Lung (tissue), 12 donors: ENCODE data around the gene TFDP1. TPM values are rescaled to one million over a fixed set of nuclear protein-coding genes. Genes with fewer than 3 reads are reported as not detected.

ENCODE experiments used
- ATAC-seq: fragments of 200-7000 bp; cut with Tn5 transposase; one replicate; pipeline ENCODE4 v1.9.1; 2020; ENCODE audit warnings: moderate number of reproducible peaks; ENCODE audit not compliant: insufficient read depth, low FRiP score
- DNase-seq, 3 donors: peaks; one replicate each; pipeline ENCODE4 v3.0.0-alpha.2; 2013 to 2017
- H3K27ac ChIP-seq, 2 donors: one replicate each; pipeline ENCODE4 v1.5.1; 2013; ENCODE audit warnings: mild to moderate bottlenecking in 2 of 2, moderate library complexity in 2 of 2, control low read depth in 1 of 2, inconsistent platforms in 1 of 2, low read depth in 1 of 2, low read length in 1 of 2
- H3K27me3 ChIP-seq, 3 donors: one replicate each; pipeline ENCODE4 v1.5.1; 2013; ENCODE audit warnings: low read length in 2 of 3; ENCODE audit not compliant: control insufficient read depth in 3 of 3, insufficient read depth in 3 of 3
- H3K36me3 ChIP-seq, 4 donors: one replicate each; pipeline ENCODE4 v1.5.1; 2013; ENCODE audit warnings: low read length in 4 of 4, mild to moderate bottlenecking in 1 of 4, moderate library complexity in 1 of 4; ENCODE audit not compliant: control insufficient read depth in 4 of 4, insufficient read depth in 4 of 4
- H3K4me1 ChIP-seq, 5 donors: one replicate each; pipeline ENCODE4 v1.5.1; 2013; ENCODE audit warnings: low read length in 5 of 5, mild to moderate bottlenecking in 2 of 5, moderate library complexity in 1 of 5; ENCODE audit not compliant: control insufficient read depth in 5 of 5, insufficient read depth in 5 of 5
- H3K4me3 ChIP-seq: one replicate; pipeline ENCODE4 v1.5.1; 2013; ENCODE audit warnings: mild to moderate bottlenecking, control low read depth, moderate library complexity
- H3K9ac ChIP-seq, 2 donors: one replicate each; pipeline ENCODE4 v1.5.1; 2013; ENCODE audit warnings: low read length in 2 of 2, control low read depth in 1 of 2; ENCODE audit not compliant: insufficient read depth in 1 of 2
- H3K9me3 ChIP-seq, 4 donors: one replicate each; pipeline ENCODE4 v1.5.1; 2013; ENCODE audit warnings: low read length in 3 of 4, mild to moderate bottlenecking in 1 of 4, moderate library complexity in 1 of 4; ENCODE audit not compliant: control insufficient read depth in 4 of 4, insufficient read depth in 3 of 4
- WGBS, 2 donors: extraction: QIAGEN DNeasy Blood & Tissue Kit; methylation state at CpG; one replicate each; pipeline ENCODE4 v1.1.7; 2013; 5-methylcytosine and 5-hydroxymethylcytosine counted together
- polyA plus RNA-seq, 2 donors: library from polyadenylated mRNA; stranded (reverse); fragments of 200-250 nt; gene quantifications; one replicate each; pipeline ENCODE4 v1.2.1, GENCODE V29; 2013
- total RNA-seq, 2 donors: library from RNA; depleted of rRNA in 1 of 2; stranded (reverse); fragments of >200 nt in 1 of 2; gene quantifications; one replicate each; pipeline ENCODE4 v1.2.1, GENCODE V29; 2014 to 2021
- TF ChIP-seq, protein P1 (sequence below): IDR thresholded peaks from 2 replicates; pipeline ENCODE4 v1.5.1; 2012; ENCODE audit warnings: mild to moderate bottlenecking; ENCODE audit errors: control extremely low read depth, extremely low read depth
- donor health status: control.
- donor health status: control.
- donor health status: Bipolar disorder and iron deficiency.
- donor health status: healthy.
- donor health status: DM: yes; HTN: yes; CAD: no.

Gene TFDP1
- total and polyA plus RNA-seq, 4 donors: 19.6 to 44.2 (median 40.3) TPM

DNA sequence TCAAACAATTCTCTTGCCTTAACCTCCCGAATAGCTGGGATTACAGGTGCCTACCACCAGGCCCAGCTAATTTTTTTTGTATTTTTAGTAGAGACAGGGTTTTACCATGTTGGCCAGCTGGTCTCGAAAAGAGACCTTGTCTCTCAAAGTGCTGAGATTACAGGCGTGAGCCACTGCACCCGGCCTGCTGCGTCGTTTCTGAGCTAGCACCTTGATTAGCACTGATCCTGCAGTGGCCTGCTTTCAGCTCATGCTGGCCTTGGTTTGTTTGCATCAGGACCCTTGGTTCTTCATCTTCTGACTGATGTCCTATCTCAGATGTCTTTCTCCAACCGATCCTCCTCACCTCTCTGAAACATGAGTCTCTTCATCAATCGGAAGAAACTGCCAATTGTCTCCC is 4.9 kb upstream of the TFDP1 start:
- no peak for ATAC-seq
- Histone ChIP-seq H3K9ac (no peak overlapping the region), H3K4me1 (peaks cover 0 to 2% (median 0%) of the 10 kb centered on the region in 5 donors), H3K9me3 (peaks cover 0 to 7% (median 3%) of the 10 kb centered on the region in 4 donors), H3K27me3 (no peaks in the 10 kb centered on the region), H3K27ac (no peak overlapping the region), H3K36me3 (no peaks in the 10 kb centered on the region), H3K4me3 (no peak overlapping the region)
- TF ChIP-seq, protein P1, sequence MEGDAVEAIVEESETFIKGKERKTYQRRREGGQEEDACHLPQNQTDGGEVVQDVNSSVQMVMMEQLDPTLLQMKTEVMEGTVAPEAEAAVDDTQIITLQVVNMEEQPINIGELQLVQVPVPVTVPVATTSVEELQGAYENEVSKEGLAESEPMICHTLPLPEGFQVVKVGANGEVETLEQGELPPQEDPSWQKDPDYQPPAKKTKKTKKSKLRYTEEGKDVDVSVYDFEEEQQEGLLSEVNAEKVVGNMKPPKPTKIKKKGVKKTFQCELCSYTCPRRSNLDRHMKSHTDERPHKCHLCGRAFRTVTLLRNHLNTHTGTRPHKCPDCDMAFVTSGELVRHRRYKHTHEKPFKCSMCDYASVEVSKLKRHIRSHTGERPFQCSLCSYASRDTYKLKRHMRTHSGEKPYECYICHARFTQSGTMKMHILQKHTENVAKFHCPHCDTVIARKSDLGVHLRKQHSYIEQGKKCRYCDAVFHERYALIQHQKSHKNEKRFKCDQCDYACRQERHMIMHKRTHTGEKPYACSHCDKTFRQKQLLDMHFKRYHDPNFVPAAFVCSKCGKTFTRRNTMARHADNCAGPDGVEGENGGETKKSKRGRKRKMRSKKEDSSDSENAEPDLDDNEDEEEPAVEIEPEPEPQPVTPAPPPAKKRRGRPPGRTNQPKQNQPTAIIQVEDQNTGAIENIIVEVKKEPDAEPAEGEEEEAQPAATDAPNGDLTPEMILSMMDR: no peak
- no peak for DNase-seq
- 90 to 96% methylated on average over 8 of the region's 8 CpGs for WGBS, 2 donors

DNA sequence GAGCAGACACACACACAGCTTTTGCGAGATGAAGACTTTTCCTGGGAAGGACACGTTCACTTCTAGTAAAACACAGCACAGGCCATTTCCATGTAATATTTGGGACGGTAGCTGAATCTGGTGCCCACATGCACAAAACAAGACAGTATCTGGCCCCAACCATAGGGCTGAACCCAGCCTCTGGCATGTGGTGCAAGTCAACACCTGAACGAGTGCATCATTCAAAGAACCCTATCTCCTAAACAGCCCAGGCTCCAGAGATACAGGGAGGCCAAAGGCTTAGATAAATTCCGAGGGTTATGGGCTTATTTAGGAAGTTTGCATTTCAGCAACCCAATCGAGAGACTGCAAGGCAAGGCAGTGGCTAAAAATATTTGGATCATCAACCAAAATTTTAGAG is 2.7 kb upstream of the TFDP1 start:
- ATAC-seq (no peak), DNase-seq (no peak)
- Histone ChIP-seq H3K36me3 (peaks cover 0 to 6% (median 3%) of the 10 kb centered on the region in 4 donors), H3K4me3 (no peak overlapping the region), H3K9me3 (peaks cover 0 to 2% (median 0%) of the 10 kb centered on the region in 4 donors), H3K9ac (no peak overlapping the region), H3K27me3 (no peaks in the 10 kb centered on the region), H3K4me1 (peaks cover 0 to 7% (median 5%) of the 10 kb centered on the region in 5 donors), H3K27ac (no peak overlapping the region)
- WGBS, 2 donors: 77 to 86% methylated on average over 6 of the region's 6 CpGs
- TF ChIP-seq, protein P1: no peak

DNA sequence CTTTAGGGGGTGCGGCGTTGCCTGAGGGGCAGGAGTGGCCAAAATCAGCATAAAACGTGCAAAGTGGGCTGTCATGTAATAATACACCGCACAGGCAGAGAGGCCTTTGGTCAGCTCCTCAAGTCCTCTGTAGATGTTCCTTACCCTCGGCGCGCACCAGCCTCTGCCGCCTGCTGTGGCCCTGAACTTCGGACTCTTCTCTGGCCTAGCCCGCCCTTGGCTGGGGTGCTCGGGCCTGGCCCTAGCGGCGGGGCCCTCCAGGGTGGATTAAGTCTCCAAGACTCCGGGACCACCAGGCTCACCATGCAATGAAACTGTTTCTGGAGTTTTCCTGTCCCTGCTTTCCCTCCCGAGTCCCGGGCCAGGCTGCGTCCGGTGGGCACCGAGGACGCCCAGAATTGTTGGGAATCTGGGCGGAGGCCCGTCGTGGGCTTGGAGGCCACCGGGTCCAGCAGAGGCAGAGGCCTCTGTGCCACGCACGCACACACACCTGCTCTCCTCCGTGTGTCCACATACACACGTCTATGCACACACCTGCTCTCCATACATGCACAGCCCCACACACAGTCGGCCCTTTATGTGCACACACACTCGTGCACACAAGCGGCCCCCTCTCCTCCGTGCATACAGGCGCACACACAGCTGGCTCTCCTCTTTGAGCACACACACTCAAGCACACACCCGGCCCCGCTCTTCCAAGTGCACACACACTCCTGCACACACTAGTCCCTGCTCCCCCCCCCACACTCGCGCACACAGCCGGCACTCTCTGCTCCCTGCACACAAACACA is 1.5 kb upstream of the TFDP1 start:
- Histone ChIP-seq H3K27me3 (no peaks in the 10 kb centered on the region), H3K9ac (no peak overlapping the region), H3K9me3 (no peaks in the 10 kb centered on the region), H3K27ac (no peak overlapping the region), H3K4me3 (no peak overlapping the region), H3K4me1 (peaks cover 0 to 7% (median 5%) of the 10 kb centered on the region in 5 donors), H3K36me3 (peaks cover 0 to 8% (median 4%) of the 10 kb centered on the region in 4 donors)
- ATAC-seq (no peak), DNase-seq (no peak)
- WGBS, 2 donors: 89 to 91% methylated on average over 36 to 38 of the region's 38 CpGs
- TF ChIP-seq, protein P1: no peak
